CD4-positive, alpha-beta T cell treated with Interleukin-15 for 4 hours (primary cell): ENCODE measurements around the gene VWA1.
"Not testable (repeated sequence)": the region's sequence is repeated elsewhere in the genome, so short reads cannot be mapped to it uniquely, and the experiment has no call there.

Experiments used
- DNase-seq: peaks from one replicate; pipeline ENCODE4 v3.0.0-alpha.2; 2020; ENCODE audit warnings: low spot score

Gene VWA1

GRCh38 chr1:1437033-1437903 is 1.8 kb downstream of the VWA1 start:
- DNase-seq = no peak

GRCh38 chr1:1437904-1438376 is 2.5 kb downstream of the VWA1 start:
- no peak for DNase-seq

DNA sequence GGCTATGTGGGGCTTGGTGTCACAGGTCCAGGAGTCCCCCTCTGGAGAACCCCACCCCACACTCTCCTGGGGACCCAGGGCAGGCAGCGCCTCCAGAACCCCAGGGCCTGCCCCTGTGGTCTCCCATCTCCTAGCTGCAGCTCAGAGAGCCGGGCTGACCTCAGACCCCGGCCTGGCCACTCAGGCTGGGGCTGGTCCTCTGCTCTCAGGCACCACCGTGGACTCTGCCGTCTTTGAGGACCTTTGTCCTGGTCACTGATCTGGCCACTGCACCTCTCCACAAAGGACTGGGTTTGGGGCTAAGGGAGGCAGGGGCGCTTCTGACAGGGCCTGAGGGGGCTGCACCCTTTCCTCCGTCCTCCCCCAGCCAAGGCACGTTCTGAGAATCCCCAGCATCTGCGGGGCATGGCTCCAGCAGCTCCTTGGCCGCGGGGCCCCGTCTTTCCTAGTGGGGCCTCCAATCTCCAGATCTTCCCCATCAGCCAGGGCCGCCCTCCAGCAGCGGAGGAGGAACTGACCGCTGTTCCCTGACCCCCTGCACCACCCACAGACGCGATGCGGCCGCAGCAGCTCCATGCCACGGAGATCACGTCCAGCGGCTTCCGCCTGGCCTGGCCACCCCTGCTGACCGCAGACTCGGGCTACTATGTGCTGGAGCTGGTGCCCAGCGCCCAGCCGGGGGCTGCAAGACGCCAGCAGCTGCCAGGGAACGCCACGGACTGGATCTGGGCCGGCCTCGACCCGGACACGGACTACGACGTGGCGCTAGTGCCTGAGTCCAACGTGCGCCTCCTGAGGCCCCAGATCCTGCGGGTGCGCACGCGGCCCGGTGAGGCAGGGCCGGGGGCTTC is 3.3 kb downstream of the VWA1 start:
- no peak for DNase-seq

DNA sequence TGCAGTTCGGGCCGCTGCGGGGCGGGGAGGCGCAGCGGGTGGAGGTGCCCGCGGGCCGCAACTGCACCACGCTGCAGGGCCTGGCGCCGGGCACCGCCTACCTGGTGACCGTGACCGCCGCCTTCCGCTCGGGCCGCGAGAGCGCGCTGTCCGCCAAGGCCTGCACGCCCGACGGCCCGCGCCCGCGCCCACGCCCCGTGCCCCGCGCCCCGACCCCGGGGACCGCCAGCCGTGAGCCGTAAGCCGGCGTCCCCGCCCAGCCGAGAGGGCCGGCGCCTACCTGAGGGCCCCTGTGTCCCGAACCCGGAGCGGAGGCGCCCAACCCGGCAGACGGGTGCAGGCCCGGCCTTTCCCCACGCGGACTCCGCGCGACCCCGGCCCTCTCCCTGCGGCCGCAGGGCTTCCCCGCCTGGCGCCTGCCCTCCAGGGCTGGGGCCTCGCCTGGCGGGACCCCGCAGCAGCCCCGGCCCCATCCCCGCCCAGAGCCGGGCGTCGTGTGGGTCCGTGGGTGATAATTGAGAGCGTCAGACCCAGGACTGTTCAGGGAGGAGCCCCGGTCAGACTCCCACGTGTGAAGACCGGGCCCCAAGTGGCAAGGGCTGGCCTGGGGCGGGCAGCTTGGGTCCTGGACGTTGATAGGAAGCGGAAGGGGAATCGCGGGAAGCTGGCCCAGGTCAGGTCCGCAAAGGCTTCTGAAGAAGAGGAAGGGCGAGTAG is 4.2 kb downstream of the VWA1 start:
- DNase-seq = no peak

GRCh38 chr1:1440262-1441001 is 4.9 kb downstream of the VWA1 start:
- no peak for DNase-seq

GRCh38 chr1:1441002-1441888 is 5.8 kb downstream of the VWA1 start:
- peak; percentile 41 for DNase-seq

DNA sequence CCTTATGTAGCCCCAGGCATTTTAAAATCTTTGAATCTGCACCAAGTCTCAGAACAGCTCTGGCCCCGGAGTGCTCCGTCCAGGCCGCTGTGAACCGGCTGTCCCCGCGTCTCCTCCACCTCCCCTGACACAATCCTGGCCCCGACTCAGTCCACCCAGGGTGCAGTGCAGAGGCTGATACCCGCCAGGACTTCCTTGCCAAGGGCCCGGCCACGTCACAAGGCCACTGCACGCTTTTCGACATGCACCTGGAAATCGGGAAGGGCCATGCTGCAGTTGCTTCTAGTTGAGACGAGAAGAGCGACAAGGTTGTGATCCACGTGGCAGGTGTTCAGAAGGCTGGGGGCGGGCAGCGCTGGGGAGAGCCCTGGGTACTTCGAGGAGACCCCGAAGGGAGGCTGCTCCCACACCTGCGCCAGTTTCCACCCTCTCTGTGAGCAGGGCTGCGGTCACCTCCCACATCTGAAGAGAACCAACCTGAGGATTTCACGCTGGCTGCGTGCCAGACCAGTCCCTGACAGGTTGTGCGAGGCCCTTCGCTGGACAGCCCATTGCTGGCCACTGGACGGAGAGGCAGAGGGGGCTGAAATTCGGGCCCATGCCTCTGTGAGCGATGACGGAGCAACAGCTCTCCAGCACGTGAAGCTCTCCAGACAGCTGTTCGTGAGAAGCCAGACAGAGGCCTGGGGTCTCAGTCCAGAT is 6.7 kb downstream of the VWA1 start:
- no peak for DNase-seq

GRCh38 chr1:1446631-1447030 is 11.1 kb downstream of the VWA1 start:
- not testable (repeated sequence) for DNase-seq

GRCh38 chr1:1449099-1449739 is 13.7 kb downstream of the VWA1 start, which contains the start of gene ATAD3C:
Gene ATAD3C, plus strand, starts transcription at chr1:1449689. Its CDS starts 995 bp downstream, at chr1:1450684.
- no peak for DNase-seq

DNA sequence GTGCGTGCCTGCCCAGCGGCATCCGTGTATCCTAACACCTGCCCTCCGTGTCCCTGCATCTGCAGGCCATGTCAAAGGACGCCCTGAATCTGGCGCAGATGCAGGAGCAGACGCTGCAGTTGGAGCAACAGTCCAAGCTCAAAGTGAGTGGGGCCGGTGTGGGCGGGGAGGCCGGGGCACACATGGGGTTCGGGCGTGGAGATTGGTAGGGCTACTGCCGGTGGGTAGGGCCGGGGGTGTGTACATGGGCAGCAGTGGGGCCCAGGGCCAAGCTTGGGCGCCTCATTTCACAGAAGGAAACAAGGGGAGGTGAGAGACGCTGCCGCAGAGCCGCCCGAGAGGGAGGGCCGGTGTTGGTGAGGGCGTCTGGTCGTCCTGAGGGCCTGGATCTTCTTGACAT is 15.1 kb downstream of the VWA1 start:
- DNase-seq = not testable (repeated sequence)

DNA sequence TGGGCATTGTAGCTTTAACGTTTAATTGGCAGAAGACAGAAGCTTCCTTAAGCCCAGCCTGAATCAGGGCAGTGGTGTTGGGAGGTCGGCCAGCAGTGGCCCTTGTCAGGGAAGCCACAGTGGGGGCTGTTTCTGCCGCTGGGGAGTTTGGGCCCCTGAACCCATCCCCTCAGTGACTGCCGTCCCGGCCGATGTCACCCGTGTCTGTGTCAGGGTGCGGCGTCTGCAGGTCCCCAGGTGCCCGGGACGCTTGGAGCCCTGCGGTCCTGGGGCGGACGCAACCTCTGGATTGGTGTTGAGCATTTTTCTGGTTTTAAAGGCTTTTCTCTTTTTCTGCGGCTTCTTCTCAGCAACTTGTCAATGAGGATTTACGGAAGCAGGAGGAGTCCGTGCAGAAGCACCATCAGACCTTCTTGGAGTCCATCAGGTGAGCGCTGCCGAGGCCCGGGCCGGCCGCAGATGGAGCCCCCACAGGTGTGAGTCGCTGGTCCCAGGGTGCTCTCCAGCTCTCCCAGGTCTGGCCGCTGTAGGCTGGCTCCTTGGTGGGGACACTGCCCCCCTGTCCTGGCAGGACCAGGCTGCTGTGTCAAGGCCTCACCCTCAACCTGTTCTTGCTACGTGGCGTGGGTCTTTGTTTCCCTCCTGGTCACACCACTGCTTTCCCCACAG is 16.3 kb downstream of the VWA1 start:
- DNase-seq = no peak

GRCh38 chr1:1452365-1452739 is 16.9 kb downstream of the VWA1 start:
- not testable (repeated sequence) for DNase-seq

GRCh38 chr1:1452882-1453281 is 17.4 kb downstream of the VWA1 start:
- DNase-seq = no peak

DNA sequence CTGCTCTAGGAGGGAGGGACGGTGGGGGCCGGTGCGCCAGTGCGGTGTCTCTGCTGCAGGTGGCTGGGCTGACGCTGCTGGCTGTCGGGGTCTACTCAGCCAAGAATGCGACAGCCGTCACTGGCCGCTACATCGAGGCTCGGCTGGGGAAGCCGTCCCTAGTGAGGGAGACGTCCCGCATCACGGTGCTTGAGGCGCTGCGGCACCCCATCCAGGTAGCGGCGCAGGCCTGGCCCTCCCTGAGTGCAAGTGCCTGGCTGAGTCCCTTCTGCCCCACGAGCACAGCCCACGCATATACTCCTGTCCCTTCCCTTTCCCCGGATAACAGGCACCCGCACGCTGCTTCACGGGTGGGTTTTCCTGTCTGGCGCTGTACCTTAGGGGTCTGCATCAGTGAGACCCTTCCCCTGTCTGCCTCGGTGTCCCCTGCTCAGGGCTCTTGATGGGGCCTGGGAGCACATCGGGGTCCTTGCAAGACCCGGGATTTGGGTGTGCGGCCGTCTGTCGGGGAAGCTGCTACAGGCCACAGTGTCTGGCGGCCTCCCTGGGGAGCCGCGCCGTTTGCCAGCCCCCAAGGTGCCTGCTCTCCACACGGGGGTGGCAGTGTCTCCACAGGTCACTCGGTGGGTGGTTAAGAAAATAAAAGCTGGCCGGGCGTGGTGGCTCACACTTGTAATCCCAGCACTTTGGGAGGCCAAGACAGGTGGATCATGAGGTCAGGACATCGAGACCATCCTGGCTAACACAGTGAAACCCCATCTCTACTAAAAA is 19.0 kb downstream of the VWA1 start:
- not testable (repeated sequence) for DNase-seq

DNA sequence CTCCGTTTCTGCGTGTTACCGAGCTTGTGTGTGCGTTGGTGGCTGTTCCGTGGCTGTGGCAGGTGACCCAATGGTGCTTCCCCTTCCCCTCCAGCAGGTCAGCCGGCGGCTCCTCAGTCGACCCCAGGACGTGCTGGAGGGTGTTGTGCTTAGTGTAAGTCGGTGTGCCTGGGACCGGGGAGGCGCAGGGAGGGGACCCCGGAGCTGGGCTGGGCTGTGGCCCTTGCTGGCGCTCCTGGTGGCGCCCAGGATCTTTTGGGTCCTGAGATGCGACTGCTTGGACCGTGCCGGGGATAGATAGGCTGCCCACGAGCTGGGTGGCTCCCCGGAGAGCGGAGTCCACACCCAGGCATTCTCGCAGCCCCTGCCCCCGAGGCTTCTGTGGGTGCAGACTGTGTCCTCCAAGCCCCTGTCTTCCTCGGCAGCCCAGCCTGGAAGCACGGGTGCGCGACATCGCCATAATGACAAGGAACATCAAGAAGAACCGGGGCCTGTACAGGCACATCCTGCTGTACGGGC is 19.9 kb downstream of the VWA1 start:
- DNase-seq = no peak

GRCh38 chr1:1455934-1456333 is 20.4 kb downstream of the VWA1 start:
- not testable (repeated sequence) for DNase-seq

- DNase-seq = not testable (repeated sequence)
These were observed 21.3 kb downstream of the VWA1 start for GRCh38 chr1:1456683-1457255.
